ENCODE measurements around the gene FAM76B.

The FAM76B gene

GRCh38 chr11:95762534-95762933 is 27.0 kb downstream of the FAM76B start:
- TF ChIP-seq PPARA (CRISPR knock-in tag; IDR thresholded peaks at IDR 0.05; ENCODE audit: borderline replicate concordance) (no peak), RARB (CRISPR knock-in tag; IDR thresholded peaks at IDR 0.05) (no peak), CREB5 (CRISPR knock-in tag; IDR thresholded peaks at IDR 0.05; ENCODE audit: low read depth) (no peak), TOX (CRISPR knock-in tag; IDR thresholded peaks at IDR 0.05; ENCODE audit: borderline replicate concordance) (no peak), ESRRG (CRISPR knock-in tag; IDR thresholded peaks at IDR 0.05) (no peak), ZNF8 (CRISPR knock-in tag; IDR thresholded peaks at IDR 0.05) (no peak), ARNTL (CRISPR knock-in tag; IDR thresholded peaks at IDR 0.05; ENCODE audit: borderline replicate concordance, low read depth) (no peak)
- no peak for ATAC-seq

- no peak for ATAC-seq
- TF ChIP-seq ZNF8 (CRISPR knock-in tag; IDR thresholded peaks at IDR 0.05) (no peak), RARB (CRISPR knock-in tag; IDR thresholded peaks at IDR 0.05) (no peak), TOX (CRISPR knock-in tag; IDR thresholded peaks at IDR 0.05; ENCODE audit: borderline replicate concordance) (no peak), PATZ1 (CRISPR knock-in tag; IDR thresholded peaks at IDR 0.05; ENCODE audit: borderline replicate concordance) (no peak), TCF4 (CRISPR knock-in tag; IDR thresholded peaks at IDR 0.05; ENCODE audit: borderline replicate concordance) (no peak), PPARA (CRISPR knock-in tag; IDR thresholded peaks at IDR 0.05; ENCODE audit: borderline replicate concordance) (no peak), ZNF565 (CRISPR knock-in tag; conservative IDR thresholded peaks at IDR 0.05; ENCODE audit: low read depth) (no peak), TSHZ2 (CRISPR knock-in tag; IDR thresholded peaks at IDR 0.05) (no peak), SNAI2 (CRISPR knock-in tag; IDR thresholded peaks at IDR 0.05) (no peak)
Measured at GRCh38 chr11:95760941-95761340, 28.6 kb downstream of the FAM76B start.

- no peak for ATAC-seq
- TF ChIP-seq ISL1 (CRISPR knock-in tag; IDR thresholded peaks at IDR 0.05), result no peak
- TF ChIP-seq TSHZ2 (CRISPR knock-in tag; IDR thresholded peaks at IDR 0.05), result no peak
- no peak for TF ChIP-seq SNAI2 (CRISPR knock-in tag; IDR thresholded peaks at IDR 0.05)
- no peak for TF ChIP-seq ZNF8 (CRISPR knock-in tag; IDR thresholded peaks at IDR 0.05)
Measured at GRCh38 chr11:95751515-95751914, 38.1 kb downstream of the FAM76B start.

- TF ChIP-seq POU6F1 (CRISPR knock-in tag; IDR thresholded peaks at IDR 0.05; ENCODE audit: borderline replicate concordance, low read depth) (no peak), ARNTL (CRISPR knock-in tag; IDR thresholded peaks at IDR 0.05; ENCODE audit: borderline replicate concordance, low read depth) (no peak), CREB5 (CRISPR knock-in tag; IDR thresholded peaks at IDR 0.05; ENCODE audit: low read depth) (no peak), RARB (CRISPR knock-in tag; IDR thresholded peaks at IDR 0.05) (no peak), ZFP30 (CRISPR knock-in tag; IDR thresholded peaks at IDR 0.05) (no peak), CSRNP3 (CRISPR knock-in tag; IDR thresholded peaks at IDR 0.05) (no peak), ZFP3 (CRISPR knock-in tag; IDR thresholded peaks at IDR 0.05) (no peak), PATZ1 (CRISPR knock-in tag; IDR thresholded peaks at IDR 0.05; ENCODE audit: borderline replicate concordance) (no peak), ZNF8 (CRISPR knock-in tag; IDR thresholded peaks at IDR 0.05) (no peak), ISL1 (CRISPR knock-in tag; IDR thresholded peaks at IDR 0.05) (no peak), SNAI2 (CRISPR knock-in tag; IDR thresholded peaks at IDR 0.05) (no peak)
- no peak for ATAC-seq
Measured at GRCh38 chr11:95750101-95750500, 39.5 kb downstream of the FAM76B start.

Measured in SK-N-SH treated with all-trans-retinoic acid at 6 μM for 48 hours (cell line).